ENCODE data around the gene FAH. TPM values are rescaled to one million over a fixed set of nuclear protein-coding genes. Genes with fewer than 3 reads are reported as not detected.

The FAH gene
- polyA plus RNA-seq, 3 donors, result 16.5 to 25.4 (median 24.0) TPM

DNA sequence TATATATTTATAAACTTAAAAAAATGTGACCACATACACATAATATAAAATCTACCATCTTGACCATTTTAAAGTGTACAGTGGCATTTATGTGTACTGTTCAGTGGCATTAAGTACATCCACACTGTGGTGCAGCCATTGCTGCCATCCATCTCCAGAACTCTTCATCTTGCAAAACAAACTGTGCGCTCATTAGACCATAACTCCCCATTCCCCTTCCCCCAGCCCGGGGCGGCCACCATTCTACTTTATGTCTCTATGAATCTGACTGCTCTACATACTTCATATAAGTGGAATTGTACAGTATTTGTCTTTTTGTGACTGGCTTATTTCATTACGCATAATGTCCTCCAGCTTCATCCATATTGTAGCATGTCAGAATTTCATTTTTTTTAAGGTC lies 51.4 kb downstream of the FAH start:
- Mint-ChIP-seq H3K4me1 (no peaks in the 10 kb centered on the region), H3K36me3 (no peaks in the 10 kb centered on the region)

DNA sequence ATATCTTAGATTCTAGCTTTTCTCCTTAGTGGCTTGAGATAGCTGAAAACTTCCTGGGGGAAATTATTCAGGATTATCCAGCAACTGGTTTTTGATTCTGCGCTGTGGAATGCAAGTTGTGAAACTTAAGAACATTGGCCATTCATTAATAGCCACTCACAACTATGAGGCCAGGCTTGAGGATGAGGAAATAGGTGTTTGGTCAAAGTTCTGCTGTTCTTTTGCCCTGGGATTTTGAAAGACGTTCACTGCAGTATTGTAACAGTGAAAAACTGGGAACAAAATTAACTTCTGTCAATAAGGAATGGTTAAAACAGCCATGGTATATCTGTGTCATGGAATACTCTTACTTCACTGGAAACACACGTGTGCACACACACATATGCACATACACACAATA lies 55.1 kb downstream of the FAH start:
- intact Hi-C loops (cut with micrococcal nuclease), result no loop called here
- no peak for DNase-seq
- Mint-ChIP-seq H3K9me3 (peaks cover 0 to 3% (median 0%) of the 10 kb centered on the region in 7 donors), H3K4me3 (no peak overlapping the region), H3K4me1 (peaks cover 17% of the 10 kb centered on the region), H3K27me3 (ENCODE audit: low read depth in 3 of 3) (peaks cover 9 to 19% (median 9%) of the 10 kb centered on the region in 3 donors), H3K27ac (no peak overlapping the region), H3K36me3 (no peaks in the 10 kb centered on the region)
- Histone ChIP-seq H4K20me1 (ENCODE audit: insufficient read depth, low read length) (no peaks in the 10 kb centered on the region), H3K9me3 (replicated peaks in 1 of 2; ENCODE audit: control insufficient read depth in 1 of 2, insufficient read depth in 1 of 2, low read length in 2 of 2) (no peaks in the 10 kb centered on the region), H3K4me2 (replicated peaks; ENCODE audit: extremely low read depth, low read length, poor library complexity, severe bottlenecking) (no peak overlapping the region), H3K36me3 (replicated peaks in 1 of 2; ENCODE audit: control insufficient read depth in 1 of 2, insufficient read depth in 2 of 2, low read length in 2 of 2) (no peaks in the 10 kb centered on the region), H3K27me3 (ENCODE audit: control insufficient read depth in 2 of 2, insufficient read depth in 2 of 2, low read length in 2 of 2) (peaks cover 0 to 12% of the 10 kb centered on the region in 2 donors), H3K79me2 (ENCODE audit: insufficient read depth, low read length) (no peaks in the 10 kb centered on the region), H3K4me1 (ENCODE audit: control insufficient read depth in 1 of 2, insufficient read depth in 2 of 2, low read length in 2 of 2) (peaks cover 12 to 15% of the 10 kb centered on the region in 2 donors), H3K27ac (ENCODE audit: low read depth in 1 of 2, low read length in 2 of 2) (no peak overlapping the region), H2AFZ (ENCODE audit: insufficient read depth, low read depth, low read length, poor library complexity, severe bottlenecking) (no peak overlapping the region), H3K9ac (ENCODE audit: insufficient read depth, low read length, poor library complexity, severe bottlenecking) (no peak overlapping the region), H3K4me3 (replicated peaks in 1 of 3; ENCODE audit: low read depth in 2 of 3, low read length in 3 of 3) (no peak overlapping the region)
- TF ChIP-seq, protein P1, sequence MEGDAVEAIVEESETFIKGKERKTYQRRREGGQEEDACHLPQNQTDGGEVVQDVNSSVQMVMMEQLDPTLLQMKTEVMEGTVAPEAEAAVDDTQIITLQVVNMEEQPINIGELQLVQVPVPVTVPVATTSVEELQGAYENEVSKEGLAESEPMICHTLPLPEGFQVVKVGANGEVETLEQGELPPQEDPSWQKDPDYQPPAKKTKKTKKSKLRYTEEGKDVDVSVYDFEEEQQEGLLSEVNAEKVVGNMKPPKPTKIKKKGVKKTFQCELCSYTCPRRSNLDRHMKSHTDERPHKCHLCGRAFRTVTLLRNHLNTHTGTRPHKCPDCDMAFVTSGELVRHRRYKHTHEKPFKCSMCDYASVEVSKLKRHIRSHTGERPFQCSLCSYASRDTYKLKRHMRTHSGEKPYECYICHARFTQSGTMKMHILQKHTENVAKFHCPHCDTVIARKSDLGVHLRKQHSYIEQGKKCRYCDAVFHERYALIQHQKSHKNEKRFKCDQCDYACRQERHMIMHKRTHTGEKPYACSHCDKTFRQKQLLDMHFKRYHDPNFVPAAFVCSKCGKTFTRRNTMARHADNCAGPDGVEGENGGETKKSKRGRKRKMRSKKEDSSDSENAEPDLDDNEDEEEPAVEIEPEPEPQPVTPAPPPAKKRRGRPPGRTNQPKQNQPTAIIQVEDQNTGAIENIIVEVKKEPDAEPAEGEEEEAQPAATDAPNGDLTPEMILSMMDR (IDR thresholded peaks at IDR 0.05), result no peak
- WGBS (ENCODE audit: insufficient coverage), result no CpG with 5 or more reads among the region's 3 CpGs

More for the DNA sequence above, 51.4 kb downstream of the FAH start:
- H3K4me2 ChIP-seq (replicated peaks; ENCODE audit: extremely low read depth, low read length, poor library complexity, severe bottlenecking), result no peak overlapping the region
- no peaks in the 10 kb centered on the region for H3K9me3 ChIP-seq (replicated peaks in 1 of 2; ENCODE audit: control insufficient read depth in 1 of 2, insufficient read depth in 1 of 2, low read length in 2 of 2)
- no peak overlapping the region for H3K27ac ChIP-seq (ENCODE audit: low read depth in 1 of 2, low read length in 2 of 2)
- Mint-ChIP-seq H3K4me3 (no peak overlapping the region), H3K27ac (no peak overlapping the region), H3K9me3 (no peaks in the 10 kb centered on the region), H3K27me3 (ENCODE audit: low read depth in 3 of 3) (peaks cover 7 to 18% (median 9%) of the 10 kb centered on the region in 3 donors)
- no peak overlapping the region for H3K9ac ChIP-seq (ENCODE audit: insufficient read depth, low read length, poor library complexity, severe bottlenecking)
- no peaks in the 10 kb centered on the region for H3K36me3 ChIP-seq (replicated peaks in 1 of 2; ENCODE audit: control insufficient read depth in 1 of 2, insufficient read depth in 2 of 2, low read length in 2 of 2)
- intact Hi-C loops (cut with micrococcal nuclease), result no loop called here
- no peak overlapping the region for H2AFZ ChIP-seq (ENCODE audit: insufficient read depth, low read depth, low read length, poor library complexity, severe bottlenecking)
- no peaks in the 10 kb centered on the region for H4K20me1 ChIP-seq (ENCODE audit: insufficient read depth, low read length)
- DNase-seq, result no peak
- peaks cover 0 to 12% of the 10 kb centered on the region in 2 donors for H3K27me3 ChIP-seq (ENCODE audit: control insufficient read depth in 2 of 2, insufficient read depth in 2 of 2, low read length in 2 of 2)
- no peaks in the 10 kb centered on the region for H3K4me1 ChIP-seq (ENCODE audit: control insufficient read depth in 1 of 2, insufficient read depth in 2 of 2, low read length in 2 of 2)
- TF ChIP-seq, protein P1 (IDR thresholded peaks at IDR 0.05), result no peak
- H3K79me2 ChIP-seq (ENCODE audit: insufficient read depth, low read length), result no peaks in the 10 kb centered on the region
- H3K4me3 ChIP-seq (replicated peaks in 1 of 3; ENCODE audit: low read depth in 2 of 3, low read length in 3 of 3), result no peak overlapping the region
- no CpG with 5 or more reads among the region's 4 CpGs for WGBS (ENCODE audit: insufficient coverage)
